Upper lobe of left lung (tissue), 6 donors: ENCODE measurements around the gene PIK3CA. TPM values are rescaled to one million over a fixed set of nuclear protein-coding genes. Genes with fewer than 3 reads are reported as not detected.

Source experiments
- ATAC-seq, 2 donors: fragments of 200-7000 bp; cut with Tn5 transposase; one replicate each; pipeline ENCODE4 v1.9.1; 2022; ENCODE audit warnings: mild to moderate bottlenecking in 2 of 2, moderate library complexity in 2 of 2; ENCODE audit not compliant: low FRiP score in 2 of 2
- DNase-seq, 2 donors: peaks; one replicate each; pipeline ENCODE4 v3.0.0-alpha.2; 2019 to 2020
- H3K27ac ChIP-seq, 4 donors: fragments of 200-600 bp; sonication (generic); one replicate each; pipeline ENCODE4 v1.5.1; 2016 to 2019
- H3K27me3 ChIP-seq, 4 donors: fragments of 200-600 bp; sonication (generic); one replicate each; pipeline ENCODE4 v1.5.1; 2017 to 2019
- H3K36me3 ChIP-seq, 4 donors: fragments of 200-600 bp; sonication (generic); one replicate each; pipeline ENCODE4 v1.5.1; 2016 to 2019
- H3K4me1 ChIP-seq, 4 donors: fragments of 200-600 bp; sonication (generic); one replicate each; pipeline ENCODE4 v1.5.1; 2018 to 2019
- H3K4me3 ChIP-seq, 4 donors: fragments of 200-600 bp; sonication (generic); one replicate each; pipeline ENCODE4 v1.5.1; 2017 to 2019; ENCODE audit warnings: mild to moderate bottlenecking in 2 of 4, moderate library complexity in 1 of 4
- H3K9me3 ChIP-seq, 4 donors: fragments of 200-600 bp; sonication (generic); one replicate each; pipeline ENCODE4 v1.5.1; 2018 to 2019
- EP300 ChIP-seq, 4 donors: sonication (generic); formaldehyde crosslinking; IDR thresholded peaks; one replicate each; pipeline ENCODE4 v1.5.1; 2017; ENCODE audit warnings: antibody characterized with exemption in 4 of 4, control low read depth in 2 of 4
- POLR2A ChIP-seq, 4 donors: fragments of 450-650 bp; IDR thresholded peaks; one replicate each; pipeline ENCODE4 v1.5.1; 2016 to 2017; ENCODE audit warnings: antibody characterized with exemption in 4 of 4, mild to moderate bottlenecking in 2 of 4
- POLR2AphosphoS5 ChIP-seq, 2 donors: sonication (generic); formaldehyde crosslinking; IDR thresholded peaks; one replicate each; pipeline ENCODE4 v1.5.1; 2017; ENCODE audit warnings: antibody characterized with exemption in 2 of 2
- WGBS, 2 donors: methylation state at CpG; one replicate each; pipeline ENCODE4 v1.1.5; 2017 to 2018; 5-methylcytosine and 5-hydroxymethylcytosine counted together
- total RNA-seq, 6 donors: library from RNA; depleted of rRNA in 4 of 6; stranded (reverse); fragments of >200 nt in 4 of 6; gene quantifications; one replicate each; pipeline versions ENCODE4 v1.1.0 to v1.2.1, GENCODE V29; 2016 to 2021
- TF ChIP-seq, protein P1 (sequence below), 6 experiments: fragments of 450-650 bp in 4 of 6; fragments of 200-600 bp in 2 of 6; sonication (generic) in 2 of 6; IDR thresholded peaks; one replicate each; pipeline ENCODE4 v1.5.1; 2016 to 2019; ENCODE audit warnings: antibody characterized with exemption in 6 of 6
- donor health status: DM: no; HTN: no; CAD: no; lungs with moderate emphysema.
- donor health status: DM: no; HTN: yes; CAD: no; lungs with severe emphysema.

PIK3CA gene
- total RNA-seq, 6 donors from 2014 or later, result 7.3 to 37.6 (median 23.5) TPM

DNA sequence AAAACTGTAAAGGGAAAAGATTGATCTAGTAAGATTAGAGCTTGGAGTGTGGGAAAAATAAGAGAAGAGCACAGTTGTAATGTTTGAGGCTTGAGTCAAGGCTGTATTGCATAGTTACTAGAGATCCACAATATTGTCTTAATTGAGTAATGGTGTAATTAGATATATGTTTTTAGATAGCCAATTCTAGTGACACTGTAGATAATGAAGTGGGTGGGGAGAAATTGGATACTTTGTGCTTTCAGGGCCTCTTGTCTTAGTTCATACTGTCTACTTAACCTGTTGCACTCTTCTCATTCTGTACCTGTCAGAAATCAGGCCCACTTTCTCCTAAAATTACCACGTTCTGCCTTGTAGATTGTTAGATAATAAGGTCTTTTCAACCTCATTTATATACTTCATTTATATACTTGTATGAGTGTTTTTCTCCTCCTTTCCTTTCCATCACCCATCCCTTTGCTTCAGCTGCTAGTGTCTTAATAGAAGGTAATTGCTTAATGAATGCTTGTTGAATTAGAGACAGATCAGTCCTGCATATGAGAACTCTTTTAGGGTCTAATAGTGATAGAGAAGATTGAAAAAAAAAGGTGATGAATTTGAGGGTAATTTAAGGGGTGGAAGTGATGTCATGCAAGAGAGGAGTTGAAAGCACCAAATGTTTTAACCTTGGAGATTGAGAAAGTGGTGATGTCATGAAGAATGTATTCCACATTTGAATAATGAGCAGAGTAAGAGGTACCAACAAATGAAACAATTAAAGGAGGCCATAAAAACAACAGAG, 32.0 kb downstream of the PIK3CA start:
- no peaks in the 10 kb centered on the region for H3K9me3 ChIP-seq
- no peak overlapping the region for H3K4me3 ChIP-seq
- H3K27ac ChIP-seq, result peak overlapping the region; percentile 29 to 49 (median 34)
- peaks cover 33 to 58% (median 39%) of the 10 kb centered on the region in 4 donors for H3K4me1 ChIP-seq
- H3K36me3 ChIP-seq, result no peaks in the 10 kb centered on the region
- no peak for DNase-seq
- ATAC-seq, result peak in 1 of 2 donors; percentile 53
- no peaks in the 10 kb centered on the region for H3K27me3 ChIP-seq
- 58 to 94% methylated on average over 1 of the region's 1 CpG for WGBS, 2 donors
- no peak for TF ChIP-seq EP300 (IDR thresholded peaks at IDR 0.05)
- TF ChIP-seq POLR2AphosphoS5 (IDR thresholded peaks at IDR 0.05), result no peak
- TF ChIP-seq POLR2A (IDR thresholded peaks at IDR 0.05), result no peak
- TF ChIP-seq, protein P1, sequence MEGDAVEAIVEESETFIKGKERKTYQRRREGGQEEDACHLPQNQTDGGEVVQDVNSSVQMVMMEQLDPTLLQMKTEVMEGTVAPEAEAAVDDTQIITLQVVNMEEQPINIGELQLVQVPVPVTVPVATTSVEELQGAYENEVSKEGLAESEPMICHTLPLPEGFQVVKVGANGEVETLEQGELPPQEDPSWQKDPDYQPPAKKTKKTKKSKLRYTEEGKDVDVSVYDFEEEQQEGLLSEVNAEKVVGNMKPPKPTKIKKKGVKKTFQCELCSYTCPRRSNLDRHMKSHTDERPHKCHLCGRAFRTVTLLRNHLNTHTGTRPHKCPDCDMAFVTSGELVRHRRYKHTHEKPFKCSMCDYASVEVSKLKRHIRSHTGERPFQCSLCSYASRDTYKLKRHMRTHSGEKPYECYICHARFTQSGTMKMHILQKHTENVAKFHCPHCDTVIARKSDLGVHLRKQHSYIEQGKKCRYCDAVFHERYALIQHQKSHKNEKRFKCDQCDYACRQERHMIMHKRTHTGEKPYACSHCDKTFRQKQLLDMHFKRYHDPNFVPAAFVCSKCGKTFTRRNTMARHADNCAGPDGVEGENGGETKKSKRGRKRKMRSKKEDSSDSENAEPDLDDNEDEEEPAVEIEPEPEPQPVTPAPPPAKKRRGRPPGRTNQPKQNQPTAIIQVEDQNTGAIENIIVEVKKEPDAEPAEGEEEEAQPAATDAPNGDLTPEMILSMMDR (IDR thresholded peaks at IDR 0.05), result no peak

DNA sequence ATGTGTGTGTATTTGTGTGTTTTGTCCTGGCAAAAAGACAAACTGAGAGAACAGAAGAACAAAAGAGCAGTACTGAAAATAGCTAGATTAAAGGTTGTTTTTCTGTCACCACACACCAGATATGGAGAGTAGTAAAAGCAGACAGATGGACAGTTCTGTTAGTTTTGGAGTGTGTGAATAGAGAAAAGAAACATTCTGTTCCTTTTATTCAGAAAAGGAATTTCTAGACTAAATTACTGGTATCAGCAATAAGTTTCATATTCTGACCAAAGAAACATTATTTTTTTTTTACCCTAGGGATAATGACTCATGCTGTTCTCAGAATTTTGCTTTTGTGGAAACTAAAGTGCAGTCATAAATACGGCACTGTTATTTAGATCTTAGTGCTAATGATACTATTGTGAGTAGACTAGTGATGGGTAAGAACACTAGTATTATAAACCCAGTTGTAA, 32.9 kb downstream of the PIK3CA start:
- Histone ChIP-seq H3K4me1 (peaks cover 33 to 58% (median 39%) of the 10 kb centered on the region in 4 donors), H3K9me3 (no peaks in the 10 kb centered on the region), H3K27me3 (no peaks in the 10 kb centered on the region), H3K36me3 (no peaks in the 10 kb centered on the region), H3K27ac (peak overlapping the region in 3 of 4 donors; percentile 29 to 49 (median 42)), H3K4me3 (no peak overlapping the region)
- TF ChIP-seq, protein P1 (IDR thresholded peaks at IDR 0.05), result no peak
- TF ChIP-seq POLR2A (IDR thresholded peaks at IDR 0.05), result no peak
- peak in 1 of 4 donors; percentile 19 for TF ChIP-seq EP300 (IDR thresholded peaks at IDR 0.05)
- TF ChIP-seq POLR2AphosphoS5 (IDR thresholded peaks at IDR 0.05), result no peak
- DNase-seq, result no peak
- ATAC-seq, result peak; percentile 30 to 85
- WGBS, 2 donors, result 43 to 59% methylated on average over 1 of the region's 1 CpG

DNA sequence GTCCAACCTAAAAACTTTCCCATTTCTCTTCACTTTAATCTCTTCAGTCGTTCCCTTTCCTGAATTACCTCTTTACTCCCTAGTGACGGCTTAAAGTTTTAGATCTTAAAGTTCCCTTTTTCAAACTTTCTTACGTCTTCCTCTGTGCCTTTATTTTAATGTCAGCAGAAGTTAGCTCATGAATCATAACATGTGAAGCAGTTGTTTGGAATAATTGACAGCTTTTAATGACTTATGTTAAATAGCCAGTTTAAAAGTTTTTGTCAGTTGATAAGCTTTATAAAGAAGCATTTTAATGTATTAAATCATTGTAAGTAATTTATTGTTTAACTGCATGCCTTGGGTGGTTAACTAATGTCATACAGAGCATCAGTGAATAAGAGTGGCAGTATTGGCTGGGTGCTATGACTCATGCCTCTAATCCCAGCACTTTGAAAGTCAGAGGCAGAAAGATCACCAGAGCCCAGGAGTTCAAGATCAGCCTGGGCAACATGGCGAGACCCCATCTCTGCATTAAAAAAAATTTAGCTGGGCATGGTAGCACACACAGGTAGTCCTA, 33.9 kb downstream of the PIK3CA start:
- H3K4me3 ChIP-seq, result no peak overlapping the region
- no peaks in the 10 kb centered on the region for H3K9me3 ChIP-seq
- TF ChIP-seq, protein P1 (IDR thresholded peaks at IDR 0.05), result no peak
- TF ChIP-seq EP300 (IDR thresholded peaks at IDR 0.05) (no peak), POLR2A (IDR thresholded peaks at IDR 0.05) (no peak), POLR2AphosphoS5 (IDR thresholded peaks at IDR 0.05) (no peak)
- no peaks in the 10 kb centered on the region for H3K36me3 ChIP-seq
- DNase-seq (no peak), ATAC-seq (peak in 1 of 2 donors; percentile 59)
- peaks cover 33 to 58% (median 39%) of the 10 kb centered on the region in 4 donors for H3K4me1 ChIP-seq
- H3K27ac ChIP-seq, result peak overlapping the region in 2 of 4 donors; percentile 37 to 42
- 61 to 63% methylated on average over 4 of the region's 4 CpGs for WGBS, 2 donors
- H3K27me3 ChIP-seq, result no peaks in the 10 kb centered on the region

DNA sequence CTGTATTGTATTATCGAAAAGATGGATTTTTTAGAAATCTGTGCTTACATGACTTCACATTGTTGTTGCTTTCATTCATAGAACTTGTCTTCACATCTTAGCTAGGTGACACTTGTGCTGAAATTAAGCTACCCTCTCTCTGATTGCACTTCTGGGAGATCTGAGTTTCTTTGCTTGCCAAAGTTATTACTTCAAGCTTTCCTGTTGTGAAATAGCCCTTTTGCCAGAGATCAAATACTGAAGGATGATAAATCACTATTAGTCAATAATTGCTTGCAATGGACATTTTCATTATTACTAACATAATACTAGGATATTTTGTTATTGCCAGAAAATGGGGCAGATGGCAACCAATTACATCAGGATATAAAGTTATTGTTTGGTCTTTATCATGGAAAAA, 34.7 kb downstream of the PIK3CA start:
- TF ChIP-seq POLR2A (IDR thresholded peaks at IDR 0.05), result no peak
- TF ChIP-seq, protein P1 (IDR thresholded peaks at IDR 0.05), result no peak
- no peak for TF ChIP-seq EP300 (IDR thresholded peaks at IDR 0.05)
- TF ChIP-seq POLR2AphosphoS5 (IDR thresholded peaks at IDR 0.05), result no peak
- Histone ChIP-seq H3K4me1 (peaks cover 33 to 58% (median 39%) of the 10 kb centered on the region in 4 donors), H3K27ac (peak overlapping the region in 1 of 4 donors; percentile 42), H3K27me3 (no peaks in the 10 kb centered on the region), H3K4me3 (no peak overlapping the region), H3K9me3 (no peaks in the 10 kb centered on the region), H3K36me3 (no peaks in the 10 kb centered on the region)
- DNase-seq (no peak), ATAC-seq (no peak)
- 88 to 98% methylated on average over 1 of the region's 1 CpG for WGBS, 2 donors
